Trophoblast cell (in vitro differentiated cells and primary cell): ENCODE results near the gene ACSM5.
"Not testable (repeated sequence)": the region's sequence is repeated elsewhere in the genome, so short reads cannot be mapped to it uniquely, and the experiment has no call there.

Experiments
- DNase-seq, 2 donors: peaks; one replicate each; pipeline ENCODE4 v3.0.0-alpha.2; 2016
- H2AFZ ChIP-seq: 2 replicates; pipeline ENCODE4 v1.6.1; 2013; ENCODE audit warnings: low read length, moderate library complexity, mild to moderate bottlenecking; ENCODE audit not compliant: insufficient read depth, poor library complexity
- H2AK5ac ChIP-seq: 2 replicates; pipeline ENCODE4 v1.6.1; 2013; ENCODE audit warnings: mild to moderate bottlenecking, low read length
- H2BK120ac ChIP-seq: 2 replicates; pipeline ENCODE4 v1.6.1; 2013; ENCODE audit warnings: low read length, mild to moderate bottlenecking, moderate library complexity; ENCODE audit not compliant: insufficient read depth, poor library complexity
- H2BK12ac ChIP-seq: 2 replicates; pipeline ENCODE4 v1.6.1; 2013; ENCODE audit warnings: mild to moderate bottlenecking, low read length, moderate library complexity
- H2BK5ac ChIP-seq: 2 replicates; pipeline ENCODE4 v1.6.1; 2013; ENCODE audit warnings: low read length, low read depth, moderate library complexity, mild to moderate bottlenecking; ENCODE audit not compliant: poor library complexity
- H3K14ac ChIP-seq: 2 replicates; pipeline ENCODE4 v1.6.1; 2013; ENCODE audit warnings: mild to moderate bottlenecking, low read length
- H3K18ac ChIP-seq: 2 replicates; pipeline ENCODE4 v1.6.1; 2013; ENCODE audit warnings: mild to moderate bottlenecking, low read length
- H3K23ac ChIP-seq: 2 replicates; pipeline ENCODE4 v1.6.1; 2013; ENCODE audit warnings: low read length
- H3K27ac ChIP-seq: 2 replicates; pipeline ENCODE4 v1.5.1; 2013; ENCODE audit warnings: low read depth, mild to moderate bottlenecking, inconsistent platforms, low read length, moderate library complexity
- H3K27me3 ChIP-seq: 2 replicates; pipeline ENCODE4 v1.6.1; 2013; ENCODE audit warnings: inconsistent platforms, mild to moderate bottlenecking, low read length, moderate library complexity; ENCODE audit not compliant: insufficient read depth
- H3K36me3 ChIP-seq, 2 experiments: 1 replicate in 1 of 2; 2 replicates in 1 of 2; pipeline ENCODE4 v1.6.1; 2013; ENCODE audit warnings: low read length in 2 of 2, mild to moderate bottlenecking in 2 of 2, moderate library complexity in 1 of 2; ENCODE audit not compliant: insufficient read depth in 2 of 2, control insufficient read depth in 1 of 2
- H3K4ac ChIP-seq: 2 replicates; pipeline ENCODE4 v1.6.1; 2013; ENCODE audit warnings: low read depth, mild to moderate bottlenecking, low read length, moderate library complexity
- H3K4me1 ChIP-seq, 2 experiments: 1 replicate in 1 of 2; 2 replicates in 1 of 2; pipeline ENCODE4 v1.6.1; 2013; ENCODE audit warnings: low read length in 2 of 2, mild to moderate bottlenecking in 2 of 2, moderate library complexity in 1 of 2; ENCODE audit not compliant: insufficient read depth in 2 of 2, control insufficient read depth in 1 of 2
- H3K4me2 ChIP-seq: 2 replicates; pipeline ENCODE4 v1.6.1; 2013; ENCODE audit warnings: inconsistent platforms, mild to moderate bottlenecking, low read length, moderate library complexity
- H3K4me3 ChIP-seq: 2 replicates; pipeline ENCODE4 v1.5.1; 2013; ENCODE audit warnings: mild to moderate bottlenecking, low read depth, low read length, inconsistent platforms
- H3K79me1 ChIP-seq: one replicate; pipeline ENCODE4 v1.6.1; 2013; ENCODE audit warnings: low read length
- H3K79me2 ChIP-seq: 2 replicates; pipeline ENCODE4 v1.6.1; 2013; ENCODE audit warnings: low read length, mild to moderate bottlenecking; ENCODE audit not compliant: control insufficient read depth, insufficient read depth, poor library complexity
- H3K9ac ChIP-seq: 2 replicates; pipeline ENCODE4 v1.6.1; 2013; ENCODE audit warnings: mild to moderate bottlenecking, low read length
- H3K9me3 ChIP-seq: 2 replicates; pipeline ENCODE4 v1.6.1; 2013; ENCODE audit warnings: low read depth, mild to moderate bottlenecking, control low read depth, inconsistent platforms, low read length; ENCODE audit not compliant: insufficient read depth
- H4K12ac ChIP-seq: 2 replicates; pipeline ENCODE4 v1.6.1; 2013; ENCODE audit warnings: low read depth, mild to moderate bottlenecking, low read length, moderate library complexity
- H4K8ac ChIP-seq: 2 replicates; pipeline ENCODE4 v1.6.1; 2013; ENCODE audit warnings: low read depth, mild to moderate bottlenecking, low read length, moderate library complexity
- H4K91ac ChIP-seq: one replicate; pipeline ENCODE4 v1.6.1; 2013; ENCODE audit warnings: low read depth, mild to moderate bottlenecking, low read length, moderate library complexity
- WGBS: extraction: QIAGEN DNeasy Blood & Tissue Kit; methylation state at CpG from one replicate; pipeline ENCODE4 v1.1.7; 2013; ENCODE audit warnings: missing lambda C conversion rate; ENCODE audit not compliant: insufficient read length, insufficient coverage; ENCODE audit errors: extremely low coverage; 5-methylcytosine and 5-hydroxymethylcytosine counted together

The ACSM5 gene

GRCh38 chr16:20460313-20460712 is 51.0 kb downstream of the ACSM5 start:
- not testable (repeated sequence) for H3K4me2 ChIP-seq, H2AFZ ChIP-seq, H4K12ac ChIP-seq, H3K4me1 ChIP-seq, H2BK12ac ChIP-seq, H3K79me2 ChIP-seq, H3K4ac ChIP-seq, H3K9me3 ChIP-seq, H3K18ac ChIP-seq, H3K14ac ChIP-seq, DNase-seq, H3K23ac ChIP-seq, H2AK5ac ChIP-seq, H3K79me1 ChIP-seq, H3K9ac ChIP-seq, H3K27me3 ChIP-seq, H2BK5ac ChIP-seq, H4K8ac ChIP-seq, H2BK120ac ChIP-seq, H4K91ac ChIP-seq, H3K27ac ChIP-seq, H3K4me3 ChIP-seq, H3K36me3 ChIP-seq
- WGBS: no CpG with 5 or more reads among the region's 4 CpGs

- H3K27ac ChIP-seq, H2BK12ac ChIP-seq, H3K4me3 ChIP-seq, H3K4me1 ChIP-seq, DNase-seq, H3K27me3 ChIP-seq, H3K36me3 ChIP-seq, H3K79me1 ChIP-seq, H3K9me3 ChIP-seq, H2BK120ac ChIP-seq, H3K23ac ChIP-seq, H3K4me2 ChIP-seq, H3K4ac ChIP-seq, H3K14ac ChIP-seq, H2AK5ac ChIP-seq, H3K18ac ChIP-seq, H2AFZ ChIP-seq, H4K8ac ChIP-seq, H4K12ac ChIP-seq, H2BK5ac ChIP-seq, H3K79me2 ChIP-seq, H3K9ac ChIP-seq, H4K91ac ChIP-seq: not testable (repeated sequence)
Measured at GRCh38 chr16:20468954-20469353, 59.6 kb downstream of the ACSM5 start.

GRCh38 chr16:20469930-20470329 is 60.6 kb downstream of the ACSM5 start:
- not testable (repeated sequence) for H3K79me1 ChIP-seq, H3K4me2 ChIP-seq, H3K4ac ChIP-seq, H4K12ac ChIP-seq, H2BK5ac ChIP-seq, H3K27ac ChIP-seq, H4K91ac ChIP-seq, H3K23ac ChIP-seq, H4K8ac ChIP-seq, DNase-seq, H3K4me3 ChIP-seq, H3K4me1 ChIP-seq, H3K9me3 ChIP-seq, H2AK5ac ChIP-seq, H2BK120ac ChIP-seq, H3K18ac ChIP-seq, H3K14ac ChIP-seq, H3K36me3 ChIP-seq, H2AFZ ChIP-seq, H3K79me2 ChIP-seq, H3K27me3 ChIP-seq, H2BK12ac ChIP-seq, H3K9ac ChIP-seq
- WGBS: no CpG with 5 or more reads among the region's 2 CpGs

GRCh38 chr16:20470732-20471131 is 61.4 kb downstream of the ACSM5 start:
- H3K27ac ChIP-seq, H4K8ac ChIP-seq, H3K4me2 ChIP-seq, DNase-seq, H2BK5ac ChIP-seq, H3K18ac ChIP-seq, H3K23ac ChIP-seq, H2BK12ac ChIP-seq, H3K4me3 ChIP-seq, H3K14ac ChIP-seq, H3K4me1 ChIP-seq, H3K36me3 ChIP-seq, H2BK120ac ChIP-seq, H4K12ac ChIP-seq, H3K79me1 ChIP-seq, H3K9ac ChIP-seq, H3K4ac ChIP-seq, H3K9me3 ChIP-seq, H3K79me2 ChIP-seq, H4K91ac ChIP-seq, H2AK5ac ChIP-seq, H3K27me3 ChIP-seq, H2AFZ ChIP-seq: not testable (repeated sequence)
- WGBS: no CpG with 5 or more reads among the region's 1 CpG
